Measurements from ENCODE around the gene TACR1.

DNA sequence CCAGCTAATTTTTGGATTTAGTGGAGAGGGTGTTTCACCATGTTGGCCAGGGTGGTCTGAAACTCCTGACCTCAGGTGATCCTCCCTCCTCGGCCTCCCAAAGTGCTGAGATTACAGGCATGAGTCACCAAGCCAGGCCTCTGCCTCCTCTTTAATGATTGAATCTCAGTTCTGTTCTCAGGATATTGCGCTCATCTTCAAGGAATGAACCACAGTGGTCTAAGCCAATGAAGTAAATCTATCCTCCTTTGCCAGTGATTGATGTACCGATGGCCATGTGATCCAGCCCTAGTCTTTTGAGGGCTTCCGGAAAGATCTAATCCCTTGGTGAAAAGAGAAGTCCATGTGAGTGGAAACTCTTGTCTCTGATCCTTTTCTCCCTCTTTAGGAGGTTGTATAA lies 192.3 kb downstream of the TACR1 start:
- TF ChIP-seq, protein P1, sequence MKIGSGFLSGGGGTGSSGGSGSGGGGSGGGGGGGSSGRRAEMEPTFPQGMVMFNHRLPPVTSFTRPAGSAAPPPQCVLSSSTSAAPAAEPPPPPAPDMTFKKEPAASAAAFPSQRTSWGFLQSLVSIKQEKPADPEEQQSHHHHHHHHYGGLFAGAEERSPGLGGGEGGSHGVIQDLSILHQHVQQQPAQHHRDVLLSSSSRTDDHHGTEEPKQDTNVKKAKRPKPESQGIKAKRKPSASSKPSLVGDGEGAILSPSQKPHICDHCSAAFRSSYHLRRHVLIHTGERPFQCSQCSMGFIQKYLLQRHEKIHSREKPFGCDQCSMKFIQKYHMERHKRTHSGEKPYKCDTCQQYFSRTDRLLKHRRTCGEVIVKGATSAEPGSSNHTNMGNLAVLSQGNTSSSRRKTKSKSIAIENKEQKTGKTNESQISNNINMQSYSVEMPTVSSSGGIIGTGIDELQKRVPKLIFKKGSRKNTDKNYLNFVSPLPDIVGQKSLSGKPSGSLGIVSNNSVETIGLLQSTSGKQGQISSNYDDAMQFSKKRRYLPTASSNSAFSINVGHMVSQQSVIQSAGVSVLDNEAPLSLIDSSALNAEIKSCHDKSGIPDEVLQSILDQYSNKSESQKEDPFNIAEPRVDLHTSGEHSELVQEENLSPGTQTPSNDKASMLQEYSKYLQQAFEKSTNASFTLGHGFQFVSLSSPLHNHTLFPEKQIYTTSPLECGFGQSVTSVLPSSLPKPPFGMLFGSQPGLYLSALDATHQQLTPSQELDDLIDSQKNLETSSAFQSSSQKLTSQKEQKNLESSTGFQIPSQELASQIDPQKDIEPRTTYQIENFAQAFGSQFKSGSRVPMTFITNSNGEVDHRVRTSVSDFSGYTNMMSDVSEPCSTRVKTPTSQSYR (CRISPR knock-in tag; IDR thresholded peaks at IDR 0.05; ENCODE audit: borderline replicate concordance), result no peak
- no peak for TF ChIP-seq NKX3-1 (CRISPR knock-in tag; IDR thresholded peaks at IDR 0.05)
- TF ChIP-seq MYNN (CRISPR knock-in tag; IDR thresholded peaks at IDR 0.05; ENCODE audit: low read depth), result no peak
- no peak for TF ChIP-seq ZNF317 (CRISPR knock-in tag; IDR thresholded peaks at IDR 0.05)
- no peak for TF ChIP-seq ISX (CRISPR knock-in tag; conservative IDR thresholded peaks at IDR 0.05)
- no peak for TF ChIP-seq CTCF (CRISPR knock-in tag; IDR thresholded peaks at IDR 0.05)
- no peak for TF ChIP-seq EP300 (IDR thresholded peaks at IDR 0.05; ENCODE audit: low read depth in 2 of 2, low read length in 2 of 2)
- TF ChIP-seq EP300 (CRISPR knock-in tag; IDR thresholded peaks at IDR 0.05; ENCODE audit: borderline replicate concordance), result no peak
- TF ChIP-seq FOSL1 (CRISPR knock-in tag; IDR thresholded peaks at IDR 0.05; ENCODE audit: borderline replicate concordance), result no peak
- no peak for TF ChIP-seq SP1 (IDR thresholded peaks at IDR 0.05)
- TF ChIP-seq SP1 (CRISPR knock-in tag; IDR thresholded peaks at IDR 0.05), result no peak
- no peak for TF ChIP-seq KDM1A (CRISPR knock-in tag; IDR thresholded peaks at IDR 0.05)
